ENCODE results near the gene NOTCH2.

DNA sequence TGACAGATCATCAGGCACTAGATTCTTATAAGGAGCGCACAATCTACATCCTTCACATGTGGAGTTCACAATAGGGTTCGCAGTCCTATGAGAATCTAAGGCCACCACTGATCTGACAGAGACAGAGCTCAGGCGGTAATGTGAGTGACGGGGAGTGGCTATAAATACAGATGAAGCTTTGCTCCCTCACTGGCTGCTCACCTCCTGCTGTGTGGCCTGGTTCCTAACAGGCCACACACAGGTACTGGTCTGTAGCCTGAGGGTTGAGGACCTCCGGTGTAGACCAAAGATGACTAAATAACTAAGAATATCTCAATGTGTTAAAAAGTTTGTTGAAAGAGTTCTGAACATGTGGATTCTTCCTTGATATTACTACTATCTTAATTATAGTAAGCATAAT lies 117.0 kb downstream of the NOTCH2 start:
- TF ChIP-seq YY1 (IDR thresholded peaks at IDR 0.05; ENCODE audit: low read depth, low read length) (no peak), GABPA (IDR thresholded peaks at IDR 0.05; ENCODE audit: low read depth) (no peak), SRF (IDR thresholded peaks at IDR 0.05; ENCODE audit: low read depth in 2 of 2, low read length in 2 of 2) (no peak), ZZZ3 (IDR thresholded peaks at IDR 0.05; ENCODE audit: control insufficient read depth, insufficient read length, low read depth) (no peak), NRF1 (conservative IDR thresholded peaks at IDR 0.05; ENCODE audit: low read depth, low read length) (no peak), POLR2AphosphoS2 (IDR thresholded peaks at IDR 0.05; ENCODE audit: low read depth, low read length) (no peak), CBX3 (IDR thresholded peaks at IDR 0.05; ENCODE audit: borderline replicate concordance, low read depth) (no peak)
- TF ChIP-seq, protein P1, sequence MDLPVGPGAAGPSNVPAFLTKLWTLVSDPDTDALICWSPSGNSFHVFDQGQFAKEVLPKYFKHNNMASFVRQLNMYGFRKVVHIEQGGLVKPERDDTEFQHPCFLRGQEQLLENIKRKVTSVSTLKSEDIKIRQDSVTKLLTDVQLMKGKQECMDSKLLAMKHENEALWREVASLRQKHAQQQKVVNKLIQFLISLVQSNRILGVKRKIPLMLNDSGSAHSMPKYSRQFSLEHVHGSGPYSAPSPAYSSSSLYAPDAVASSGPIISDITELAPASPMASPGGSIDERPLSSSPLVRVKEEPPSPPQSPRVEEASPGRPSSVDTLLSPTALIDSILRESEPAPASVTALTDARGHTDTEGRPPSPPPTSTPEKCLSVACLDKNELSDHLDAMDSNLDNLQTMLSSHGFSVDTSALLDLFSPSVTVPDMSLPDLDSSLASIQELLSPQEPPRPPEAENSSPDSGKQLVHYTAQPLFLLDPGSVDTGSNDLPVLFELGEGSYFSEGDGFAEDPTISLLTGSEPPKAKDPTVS (IDR thresholded peaks at IDR 0.05; ENCODE audit: low read depth, low read length) = no peak
- TF ChIP-seq, protein P2, sequence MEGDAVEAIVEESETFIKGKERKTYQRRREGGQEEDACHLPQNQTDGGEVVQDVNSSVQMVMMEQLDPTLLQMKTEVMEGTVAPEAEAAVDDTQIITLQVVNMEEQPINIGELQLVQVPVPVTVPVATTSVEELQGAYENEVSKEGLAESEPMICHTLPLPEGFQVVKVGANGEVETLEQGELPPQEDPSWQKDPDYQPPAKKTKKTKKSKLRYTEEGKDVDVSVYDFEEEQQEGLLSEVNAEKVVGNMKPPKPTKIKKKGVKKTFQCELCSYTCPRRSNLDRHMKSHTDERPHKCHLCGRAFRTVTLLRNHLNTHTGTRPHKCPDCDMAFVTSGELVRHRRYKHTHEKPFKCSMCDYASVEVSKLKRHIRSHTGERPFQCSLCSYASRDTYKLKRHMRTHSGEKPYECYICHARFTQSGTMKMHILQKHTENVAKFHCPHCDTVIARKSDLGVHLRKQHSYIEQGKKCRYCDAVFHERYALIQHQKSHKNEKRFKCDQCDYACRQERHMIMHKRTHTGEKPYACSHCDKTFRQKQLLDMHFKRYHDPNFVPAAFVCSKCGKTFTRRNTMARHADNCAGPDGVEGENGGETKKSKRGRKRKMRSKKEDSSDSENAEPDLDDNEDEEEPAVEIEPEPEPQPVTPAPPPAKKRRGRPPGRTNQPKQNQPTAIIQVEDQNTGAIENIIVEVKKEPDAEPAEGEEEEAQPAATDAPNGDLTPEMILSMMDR (IDR thresholded peaks at IDR 0.05 in 2 of 3, conservative IDR thresholded peaks at IDR 0.05 in 1 of 3; ENCODE audit: control insufficient read depth in 2 of 3, extremely low read depth in 1 of 3, insufficient read depth in 1 of 3, low read depth in 3 of 3, low read length in 3 of 3) = no peak

Measured in GM12878 (cell line).